ENCODE measurements around the gene CCL1. TPM values are rescaled to one million over a fixed set of nuclear protein-coding genes. Genes with fewer than 3 reads are reported as not detected.

CCL1 gene
- total RNA-seq, 1 experiment from 2014 or later, result not detected

- Histone ChIP-seq H2BK120ac (ENCODE audit: low read depth, low read length, poor library complexity, severe bottlenecking) (no peak overlapping the region), H3K4me2 (ENCODE audit: insufficient read depth, insufficient read length, low read length) (no peak overlapping the region), H3K23ac (ENCODE audit: insufficient read length, low read depth, low read length) (no peak overlapping the region), H2BK5ac (ENCODE audit: insufficient read length, low read length) (no peak overlapping the region), H2BK20ac (ENCODE audit: low read depth, low read length, poor library complexity, severe bottlenecking) (no peak overlapping the region), H3T11ph (ENCODE audit: low read length) (no peak overlapping the region), H2AK5ac (ENCODE audit: insufficient read length, low read length) (no peak overlapping the region), H3K23me2 (ENCODE audit: insufficient read length, low read depth, low read length, poor library complexity, severe bottlenecking) (no peaks in the 10 kb centered on the region), H3K79me1 (ENCODE audit: insufficient read depth, low read depth, low read length, poor library complexity, severe bottlenecking) (no peaks in the 10 kb centered on the region), H4K5ac (ENCODE audit: insufficient read length, low read depth, low read length) (no peak overlapping the region), H4K20me1 (ENCODE audit: control insufficient read depth, insufficient read depth, insufficient read length) (no peaks in the 10 kb centered on the region), H2AFZ (ENCODE audit: low read length) (no peak overlapping the region), H2BK15ac (ENCODE audit: low read depth, low read length) (no peak overlapping the region), H3K9me3 (ENCODE audit: control insufficient read depth, low read depth, low read length) (no peaks in the 10 kb centered on the region), H3K56ac (ENCODE audit: insufficient read length, low read depth, low read length) (no peak overlapping the region), H4K8ac (replicated peaks; ENCODE audit: insufficient read length, low read depth, low read length) (no peak overlapping the region), H3K79me2 (ENCODE audit: insufficient read depth, low read length) (no peaks in the 10 kb centered on the region), H3K14ac (ENCODE audit: insufficient read depth, low read length) (no peak overlapping the region), H3K27me3 (ENCODE audit: insufficient read depth, low read length) (no peaks in the 10 kb centered on the region), H3K9ac (ENCODE audit: extremely low read depth, insufficient read length, low read length) (no peak overlapping the region), H3K18ac (ENCODE audit: insufficient read length, low read depth, low read length) (no peak overlapping the region), H3K4ac (ENCODE audit: low read depth, low read length) (no peak overlapping the region), H3K27ac (ENCODE audit: insufficient read length, low read depth, low read length) (no peak overlapping the region), H4K91ac (ENCODE audit: insufficient read length, low read depth, low read length) (no peak overlapping the region), H2BK12ac (ENCODE audit: insufficient read length, low read depth, low read length) (no peak overlapping the region), H3K4me1 (ENCODE audit: insufficient read depth, low read length) (no peaks in the 10 kb centered on the region)
- Mint-ChIP-seq H3K4me1 (no peaks in the 10 kb centered on the region), H3K36me3 (ENCODE audit: insufficient read depth in 1 of 3, low read depth in 3 of 3) (no peaks in the 10 kb centered on the region), H3K27me3 (ENCODE audit: low read depth) (peaks cover 17% of the 10 kb centered on the region), H3K27ac (no peak overlapping the region), H3K9me3 (no peaks in the 10 kb centered on the region), H3K4me3 (no peak overlapping the region)
- no CpG with 5 or more reads among the region's 3 CpGs for WGBS (ENCODE audit: extremely low coverage, insufficient read length, low lambda C conversion rate)
- TF ChIP-seq CTCF (conservative IDR thresholded peaks at IDR 0.05), result peak; percentile 60
- DNase-seq, result peak; percentile 73
Measured at GRCh38 chr17:34318474-34318873, 44.6 kb downstream of the CCL1 start.

Data from H9 (cell line).